Vagina (tissue), 2 donors: ENCODE measurements around the gene NELFB. TPM values are rescaled to one million over a fixed set of nuclear protein-coding genes. Genes with fewer than 3 reads are reported as not detected.
"Not testable (repeated sequence)": the region's sequence is repeated elsewhere in the genome, so short reads cannot be mapped to it uniquely, and the experiment has no call there.

Source experiments
- DNase-seq, 2 donors: peaks; one replicate each; pipeline ENCODE4 v3.0.0-alpha.2; 2017; ENCODE audit errors: extremely low spot score in 2 of 2
- H3K27ac ChIP-seq: fragments of 200-600 bp; sonication (generic); one replicate; pipeline ENCODE4 v1.5.1; 2019
- H3K27me3 ChIP-seq: fragments of 200-600 bp; sonication (generic); one replicate; pipeline ENCODE4 v1.5.1; 2019
- H3K36me3 ChIP-seq, 2 donors: fragments of 200-600 bp; sonication (generic); one replicate each; pipeline ENCODE4 v1.5.1; 2017 to 2019
- H3K4me1 ChIP-seq: fragments of 200-600 bp; sonication (generic); one replicate; pipeline ENCODE4 v1.5.1; 2019
- H3K4me3 ChIP-seq, 2 donors: fragments of 200-600 bp; sonication (generic); 1 replicate in 1 of 2; 2 replicates in 1 of 2; pipeline ENCODE4 v1.5.1; 2016 to 2019
- H3K9me3 ChIP-seq: fragments of 200-600 bp; sonication (generic); one replicate; pipeline ENCODE4 v1.5.1; 2019
- POLR2A ChIP-seq, 2 donors: fragments of 450-650 bp; IDR thresholded peaks; one replicate each; pipeline ENCODE4 v1.6.1; 2017; ENCODE audit warnings: antibody characterized with exemption in 2 of 2, mild to moderate bottlenecking in 2 of 2, moderate library complexity in 2 of 2
- POLR2AphosphoS5 ChIP-seq, 2 donors: sonication (generic); formaldehyde crosslinking; IDR thresholded peaks; one replicate each; pipeline ENCODE4 v1.9.0; 2017; ENCODE audit warnings: antibody characterized with exemption in 2 of 2, mild to moderate bottlenecking in 2 of 2, low read depth in 1 of 2; ENCODE audit not compliant: insufficient read depth in 1 of 2
- intact Hi-C: fragments of 100-400 bp; cut with DNase I; formaldehyde crosslinking; loops from one replicate; pipeline ENCODE4 v1.15.1; 2023
- total RNA-seq: library from RNA; depleted of rRNA; stranded (reverse); fragments of >200 nt; gene quantifications from one replicate; pipeline ENCODE4 v1.2.3, GENCODE V29; 2016
- TF ChIP-seq, protein P1 (sequence below), 3 experiments: fragments of 450-650 bp in 2 of 3; fragments of 200-600 bp in 1 of 3; sonication (generic) in 1 of 3; IDR thresholded peaks; one replicate each; pipeline ENCODE4 v1.5.1; 2017 to 2019; ENCODE audit warnings: antibody characterized with exemption in 3 of 3, mild to moderate bottlenecking in 2 of 3, moderate library complexity in 2 of 3

Gene NELFB
- total RNA-seq, 1 donor from 2014 or later: 44.0 TPM

DNA sequence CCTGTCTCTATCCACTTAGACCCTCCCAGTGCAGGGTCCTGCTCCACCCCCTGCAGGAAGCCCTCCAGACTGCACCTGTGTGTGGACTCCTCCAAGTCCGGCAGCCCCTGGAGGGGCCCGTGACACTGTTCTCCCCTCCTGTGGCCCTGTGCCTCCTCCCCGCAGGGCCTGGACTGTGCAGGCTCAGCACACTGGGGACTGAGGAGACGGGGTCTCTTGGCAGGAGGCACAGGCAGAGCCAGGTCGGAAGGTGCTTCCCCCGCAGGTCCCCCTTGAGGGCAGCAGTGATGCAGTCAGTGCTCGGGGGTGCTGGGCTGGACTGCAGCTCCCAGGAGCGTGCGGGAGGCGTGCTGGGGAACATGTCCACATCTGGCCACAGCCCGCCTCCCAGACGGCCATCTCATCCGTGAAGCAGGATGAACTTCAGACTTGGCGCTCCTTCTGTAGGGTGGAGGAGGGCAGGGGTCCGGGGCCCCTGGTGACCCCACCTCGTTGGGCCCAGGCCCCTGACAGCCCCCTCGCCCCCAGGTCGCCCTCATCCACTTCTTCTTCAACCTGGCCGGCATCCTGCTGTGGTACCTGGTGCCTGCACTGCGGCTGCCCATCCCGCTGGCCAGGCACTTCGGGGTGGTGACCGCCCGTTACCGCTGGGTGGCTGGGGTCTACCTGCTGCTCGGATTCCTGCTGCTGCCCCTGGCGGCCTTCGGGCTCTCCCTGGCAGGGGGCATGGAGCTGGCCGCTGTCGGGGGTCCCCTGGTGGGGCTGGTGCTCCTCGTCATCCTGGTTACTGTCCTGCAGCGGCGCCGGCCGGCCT lies 19.5 kb upstream of the NELFB start:
- peaks cover 41% of the 10 kb centered on the region for H3K4me1 ChIP-seq

DNA sequence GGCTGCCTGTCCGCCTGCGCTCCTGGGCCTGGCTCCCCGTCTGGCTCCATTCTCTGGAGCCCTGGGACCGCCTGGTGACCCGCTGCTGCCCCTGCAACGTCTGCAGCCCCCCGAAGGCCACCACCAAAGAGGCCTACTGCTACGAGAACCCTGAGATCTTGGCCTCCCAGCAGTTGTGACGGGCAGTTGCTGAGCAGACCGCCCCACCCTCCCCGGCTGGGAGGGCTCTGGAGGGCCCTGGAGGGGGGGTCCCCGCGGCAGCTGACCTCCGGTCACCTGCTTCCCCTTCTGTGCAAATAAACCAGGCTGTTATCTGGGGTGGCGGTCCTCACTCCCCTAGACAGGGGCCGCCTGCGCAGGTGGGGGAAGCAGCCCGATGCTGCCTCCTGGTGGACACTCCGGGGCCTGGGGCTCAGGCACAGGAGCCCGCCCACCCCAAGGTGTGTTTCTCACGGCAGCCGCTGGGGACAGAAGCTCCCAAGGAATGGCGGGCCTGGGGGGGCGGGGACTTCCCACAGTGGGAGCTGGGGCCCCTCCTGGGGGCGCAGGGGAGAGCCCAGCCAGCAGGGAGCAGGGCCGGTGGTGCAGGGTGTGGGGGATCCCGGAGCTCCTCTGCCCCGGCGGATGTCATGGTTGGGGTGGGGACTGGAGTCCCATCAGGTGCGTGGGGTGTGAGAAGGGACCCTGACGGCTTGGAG lies 18.7 kb upstream of the NELFB start:
- H3K27ac ChIP-seq: no peak overlapping the region
- intact Hi-C loops: no loop called here
- no peak for TF ChIP-seq POLR2A (IDR thresholded peaks at IDR 0.05)
- peak; percentile 40 to 49 for TF ChIP-seq POLR2AphosphoS5 (IDR thresholded peaks at IDR 0.05; ENCODE audit: insufficient read depth in 1 of 2, low read depth in 1 of 2)
- TF ChIP-seq, protein P1, sequence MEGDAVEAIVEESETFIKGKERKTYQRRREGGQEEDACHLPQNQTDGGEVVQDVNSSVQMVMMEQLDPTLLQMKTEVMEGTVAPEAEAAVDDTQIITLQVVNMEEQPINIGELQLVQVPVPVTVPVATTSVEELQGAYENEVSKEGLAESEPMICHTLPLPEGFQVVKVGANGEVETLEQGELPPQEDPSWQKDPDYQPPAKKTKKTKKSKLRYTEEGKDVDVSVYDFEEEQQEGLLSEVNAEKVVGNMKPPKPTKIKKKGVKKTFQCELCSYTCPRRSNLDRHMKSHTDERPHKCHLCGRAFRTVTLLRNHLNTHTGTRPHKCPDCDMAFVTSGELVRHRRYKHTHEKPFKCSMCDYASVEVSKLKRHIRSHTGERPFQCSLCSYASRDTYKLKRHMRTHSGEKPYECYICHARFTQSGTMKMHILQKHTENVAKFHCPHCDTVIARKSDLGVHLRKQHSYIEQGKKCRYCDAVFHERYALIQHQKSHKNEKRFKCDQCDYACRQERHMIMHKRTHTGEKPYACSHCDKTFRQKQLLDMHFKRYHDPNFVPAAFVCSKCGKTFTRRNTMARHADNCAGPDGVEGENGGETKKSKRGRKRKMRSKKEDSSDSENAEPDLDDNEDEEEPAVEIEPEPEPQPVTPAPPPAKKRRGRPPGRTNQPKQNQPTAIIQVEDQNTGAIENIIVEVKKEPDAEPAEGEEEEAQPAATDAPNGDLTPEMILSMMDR (IDR thresholded peaks at IDR 0.05): peak; percentile 88 to 98 (median 96)
- peaks cover 4% of the 10 kb centered on the region for H3K27me3 ChIP-seq
- H3K36me3 ChIP-seq: no peaks in the 10 kb centered on the region
- H3K4me3 ChIP-seq: peak overlapping the region; percentile 5 to 27
- peaks cover 41% of the 10 kb centered on the region for H3K4me1 ChIP-seq
- DNase-seq: no peak
- H3K9me3 ChIP-seq: no peaks in the 10 kb centered on the region

More for the DNA sequence above, 19.5 kb upstream of the NELFB start:
- no peak for TF ChIP-seq POLR2A (IDR thresholded peaks at IDR 0.05)
- no peak for TF ChIP-seq POLR2AphosphoS5 (IDR thresholded peaks at IDR 0.05; ENCODE audit: insufficient read depth in 1 of 2, low read depth in 1 of 2)
- TF ChIP-seq, protein P1 (IDR thresholded peaks at IDR 0.05): no peak
- DNase-seq: no peak
- intact Hi-C loops: no loop called here
- Histone ChIP-seq H3K27me3 (peaks cover 4% of the 10 kb centered on the region), H3K36me3 (no peaks in the 10 kb centered on the region), H3K4me3 (peak overlapping the region; percentile 5 to 27), H3K9me3 (no peaks in the 10 kb centered on the region), H3K27ac (no peak overlapping the region)

DNA sequence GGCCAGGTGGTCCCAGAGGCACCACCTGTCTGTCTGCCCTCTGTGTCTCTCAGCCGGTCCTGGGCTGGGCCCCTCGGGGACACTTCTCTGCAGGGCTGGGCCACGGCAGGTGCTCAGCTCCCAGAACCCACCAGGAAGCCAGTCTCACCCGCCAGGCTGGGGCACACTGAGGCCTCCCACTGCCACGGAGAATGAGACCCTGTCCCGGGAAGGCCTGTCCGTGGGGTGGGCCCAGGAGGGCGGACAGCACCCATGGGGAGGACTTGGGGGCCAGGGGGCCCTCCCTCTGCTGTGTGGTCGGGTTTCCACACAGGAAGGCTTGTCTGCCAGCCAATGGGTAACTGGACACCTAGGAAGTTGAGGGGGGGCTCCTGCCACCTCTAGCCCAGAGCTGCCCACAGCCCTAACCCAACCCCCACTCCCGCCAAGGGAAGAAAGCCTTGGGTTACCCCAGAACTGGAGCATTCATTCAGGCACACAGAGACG lies 18.1 kb upstream of the NELFB start:
- Histone ChIP-seq H3K27ac (no peak overlapping the region), H3K27me3 (peaks cover 4% of the 10 kb centered on the region), H3K4me3 (peak overlapping the region in 1 of 2 donors; percentile 27), H3K9me3 (no peaks in the 10 kb centered on the region), H3K36me3 (no peaks in the 10 kb centered on the region), H3K4me1 (peaks cover 45% of the 10 kb centered on the region)
- TF ChIP-seq POLR2A (IDR thresholded peaks at IDR 0.05): no peak
- no peak for TF ChIP-seq POLR2AphosphoS5 (IDR thresholded peaks at IDR 0.05; ENCODE audit: insufficient read depth in 1 of 2, low read depth in 1 of 2)
- TF ChIP-seq, protein P1 (IDR thresholded peaks at IDR 0.05): no peak
- intact Hi-C loops: no loop called here
- no peak for DNase-seq

DNA sequence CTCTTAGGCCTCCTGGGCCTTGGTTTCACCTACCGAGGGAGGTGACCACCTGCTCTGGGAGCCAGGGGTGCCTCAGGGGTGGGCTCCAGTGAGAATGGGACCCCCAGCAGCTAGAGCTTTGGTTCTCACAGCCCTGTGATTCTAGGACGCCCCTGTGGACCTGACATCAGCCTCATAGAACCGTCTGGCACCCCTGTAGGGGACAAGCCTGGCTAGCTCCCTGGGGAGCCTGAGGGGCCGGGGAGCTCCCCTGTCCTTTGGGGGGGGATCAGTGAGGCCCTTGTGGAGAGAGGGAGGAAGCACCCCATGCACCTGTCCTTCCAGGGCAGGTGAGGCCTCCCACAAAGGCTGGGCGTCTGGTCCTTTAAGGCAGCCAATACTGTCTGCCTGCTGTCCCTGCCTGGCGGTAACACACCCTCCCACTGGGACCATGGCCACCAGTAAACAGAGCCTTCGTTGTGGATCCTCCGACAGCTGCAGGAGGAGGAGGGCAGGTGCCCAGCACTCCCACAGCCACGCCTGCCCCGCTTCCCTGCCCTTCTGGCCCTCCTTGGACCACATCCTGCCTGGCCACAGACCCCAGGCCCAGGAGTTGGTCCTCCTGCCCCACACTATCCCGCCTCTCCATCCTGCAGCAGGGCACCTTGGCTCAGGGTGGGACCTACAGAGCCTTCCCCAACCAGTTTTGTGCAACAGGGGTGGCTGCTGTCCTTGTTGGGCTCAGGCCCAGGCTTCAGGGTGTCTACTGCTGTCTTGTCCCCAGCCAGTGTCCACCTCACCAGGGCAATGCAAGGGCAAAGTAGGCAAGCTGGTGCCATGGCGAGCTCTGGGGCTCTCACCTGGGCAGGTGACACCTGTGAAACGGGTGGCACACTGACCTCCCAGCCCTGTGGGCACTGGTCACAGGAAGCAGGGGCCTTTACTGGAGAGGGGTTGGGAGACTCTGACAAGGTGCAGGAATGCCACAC lies 17.1 kb upstream of the NELFB start:
- intact Hi-C loops: no loop called here
- peaks cover 55% of the 10 kb centered on the region for H3K4me1 ChIP-seq

DNA sequence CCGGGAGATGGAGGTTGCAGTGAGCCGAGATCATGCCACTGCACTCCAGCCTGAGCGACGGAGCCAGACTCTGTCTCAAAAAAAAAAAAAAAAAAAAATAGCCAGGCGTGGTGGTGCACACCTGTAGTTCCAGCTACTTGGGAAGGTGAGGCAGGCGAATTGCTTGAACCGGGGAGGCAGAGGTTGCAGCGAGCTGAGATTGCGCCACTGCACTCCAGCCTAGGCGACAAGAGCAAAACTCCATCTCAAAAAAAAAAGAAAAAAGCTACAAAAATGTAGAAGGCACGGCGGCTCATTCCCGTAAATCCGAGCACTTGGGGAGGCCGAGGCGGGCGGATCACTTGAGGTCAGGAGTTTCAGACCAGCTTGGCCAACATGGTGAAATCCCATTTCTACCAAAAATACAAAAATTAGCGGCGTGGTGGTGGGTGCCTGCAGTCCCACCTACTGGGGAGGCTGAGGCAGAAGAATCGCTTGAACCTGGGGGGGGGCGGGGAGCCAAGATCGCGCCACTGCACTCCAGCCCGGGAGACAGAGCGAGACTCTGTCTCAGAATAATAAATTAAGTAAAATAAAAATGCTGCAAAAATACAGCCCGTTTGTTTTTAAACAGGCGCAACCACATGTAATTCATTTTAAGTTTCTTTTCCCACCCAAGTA lies 15.5 kb upstream of the NELFB start:
- Histone ChIP-seq H3K36me3 (peaks cover 0 to 14% of the 10 kb centered on the region in 2 donors), H3K4me3 (peak overlapping the region; percentile 66 to 75), H3K27ac (peak overlapping the region; percentile 76), H3K4me1 (peaks cover 72% of the 10 kb centered on the region)
- H3K27me3 ChIP-seq, H3K9me3 ChIP-seq, DNase-seq, intact Hi-C loops: not testable (repeated sequence)

More for the DNA sequence above, 17.1 kb upstream of the NELFB start:
- Histone ChIP-seq H3K36me3 (peaks cover 0 to 5% of the 10 kb centered on the region in 2 donors), H3K27ac (no peak overlapping the region), H3K4me3 (no peak overlapping the region), H3K27me3 (no peaks in the 10 kb centered on the region), H3K9me3 (no peaks in the 10 kb centered on the region)
- TF ChIP-seq POLR2AphosphoS5 (IDR thresholded peaks at IDR 0.05; ENCODE audit: insufficient read depth in 1 of 2, low read depth in 1 of 2) (no peak), POLR2A (IDR thresholded peaks at IDR 0.05) (no peak)
- TF ChIP-seq, protein P1 (IDR thresholded peaks at IDR 0.05): no peak
- no peak for DNase-seq
